Kidney epithelial cell (primary cell): ENCODE results near the gene AFAP1L1. TPM values are rescaled to one million over a fixed set of nuclear protein-coding genes. Genes with fewer than 3 reads are reported as not detected.

Experiments used
- DNase-seq: peaks from one replicate; pipeline ENCODE4 v3.0.0-alpha.2; 2010; ENCODE audit warnings: low read depth
- H3K27me3 ChIP-seq: 2 replicates; pipeline ENCODE4 v1.6.0; 2011; ENCODE audit warnings: low read length; ENCODE audit not compliant: control insufficient read depth, insufficient read depth
- H3K36me3 ChIP-seq: 2 replicates; pipeline ENCODE4 v1.5.1; 2011; ENCODE audit warnings: low read length; ENCODE audit not compliant: control insufficient read depth, insufficient read depth
- H3K4me3 ChIP-seq: 2 replicates; pipeline ENCODE4 v1.5.1; 2011; ENCODE audit warnings: low read depth, mild to moderate bottlenecking, control low read depth, low read length
- total RNA-seq: library from RNA; depleted of rRNA; stranded (reverse); fragments of >200 nt; gene quantifications from 2 replicates; pipeline ENCODE4 v1.2.3, GENCODE V29; 2015
- TF ChIP-seq, protein P1 (sequence below): IDR thresholded peaks from 2 replicates; pipeline ENCODE4 v1.5.1; 2011; ENCODE audit warnings: mild to moderate bottlenecking, moderate library complexity, low read length, control low read depth, inconsistent platforms; ENCODE audit not compliant: insufficient read depth, poor library complexity, severe bottlenecking

AFAP1L1 gene
- total RNA-seq, 1 donor from 2014 or later, result 15.3 TPM

DNA sequence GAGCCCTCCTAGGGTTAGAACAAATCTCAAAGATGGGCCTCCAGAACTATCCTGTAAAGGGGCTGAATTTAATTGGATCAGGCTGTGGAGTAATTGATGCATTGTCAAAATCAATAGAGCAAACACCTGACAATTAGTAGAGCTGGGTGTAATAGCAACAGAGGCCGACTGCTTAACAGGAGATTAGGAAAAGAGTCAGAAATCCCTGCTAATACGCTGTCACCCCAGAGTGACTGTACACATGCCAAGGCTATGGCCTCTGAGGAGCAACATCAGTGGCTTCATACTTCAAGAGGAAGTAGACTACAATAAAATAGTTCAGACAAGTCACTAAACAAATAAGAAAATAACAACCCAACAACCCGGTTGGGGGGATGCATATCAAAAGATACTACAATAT is 55.0 kb downstream of the AFAP1L1 start:
- Histone ChIP-seq H3K4me3 (no peak overlapping the region), H3K36me3 (no peaks in the 10 kb centered on the region), H3K27me3 (no peaks in the 10 kb centered on the region)
- DNase-seq, result no peak
- TF ChIP-seq, protein P1, sequence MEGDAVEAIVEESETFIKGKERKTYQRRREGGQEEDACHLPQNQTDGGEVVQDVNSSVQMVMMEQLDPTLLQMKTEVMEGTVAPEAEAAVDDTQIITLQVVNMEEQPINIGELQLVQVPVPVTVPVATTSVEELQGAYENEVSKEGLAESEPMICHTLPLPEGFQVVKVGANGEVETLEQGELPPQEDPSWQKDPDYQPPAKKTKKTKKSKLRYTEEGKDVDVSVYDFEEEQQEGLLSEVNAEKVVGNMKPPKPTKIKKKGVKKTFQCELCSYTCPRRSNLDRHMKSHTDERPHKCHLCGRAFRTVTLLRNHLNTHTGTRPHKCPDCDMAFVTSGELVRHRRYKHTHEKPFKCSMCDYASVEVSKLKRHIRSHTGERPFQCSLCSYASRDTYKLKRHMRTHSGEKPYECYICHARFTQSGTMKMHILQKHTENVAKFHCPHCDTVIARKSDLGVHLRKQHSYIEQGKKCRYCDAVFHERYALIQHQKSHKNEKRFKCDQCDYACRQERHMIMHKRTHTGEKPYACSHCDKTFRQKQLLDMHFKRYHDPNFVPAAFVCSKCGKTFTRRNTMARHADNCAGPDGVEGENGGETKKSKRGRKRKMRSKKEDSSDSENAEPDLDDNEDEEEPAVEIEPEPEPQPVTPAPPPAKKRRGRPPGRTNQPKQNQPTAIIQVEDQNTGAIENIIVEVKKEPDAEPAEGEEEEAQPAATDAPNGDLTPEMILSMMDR, result no peak

DNA sequence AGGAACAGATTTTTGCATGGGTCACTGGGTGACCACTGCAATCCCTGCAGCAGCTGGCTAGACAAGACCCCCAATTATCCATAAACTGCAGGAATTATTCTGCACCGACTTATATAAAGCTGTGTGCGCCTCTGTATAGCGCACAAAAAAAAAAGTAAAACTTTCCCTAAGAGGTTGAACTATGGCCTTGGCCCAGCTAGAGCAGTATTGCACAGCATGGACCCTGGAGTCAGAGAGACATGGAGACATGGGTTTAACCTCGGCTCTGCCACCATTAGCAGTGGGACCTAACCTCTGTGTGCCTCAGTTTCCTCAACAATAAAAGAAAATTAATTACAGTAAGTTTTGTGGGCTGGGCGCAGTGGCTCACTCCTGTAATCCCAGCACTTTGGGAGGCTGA is 56.5 kb downstream of the AFAP1L1 start:
- Histone ChIP-seq H3K36me3 (no peaks in the 10 kb centered on the region), H3K27me3 (no peaks in the 10 kb centered on the region), H3K4me3 (no peak overlapping the region)
- TF ChIP-seq, protein P1, result no peak
- DNase-seq, result no peak

DNA sequence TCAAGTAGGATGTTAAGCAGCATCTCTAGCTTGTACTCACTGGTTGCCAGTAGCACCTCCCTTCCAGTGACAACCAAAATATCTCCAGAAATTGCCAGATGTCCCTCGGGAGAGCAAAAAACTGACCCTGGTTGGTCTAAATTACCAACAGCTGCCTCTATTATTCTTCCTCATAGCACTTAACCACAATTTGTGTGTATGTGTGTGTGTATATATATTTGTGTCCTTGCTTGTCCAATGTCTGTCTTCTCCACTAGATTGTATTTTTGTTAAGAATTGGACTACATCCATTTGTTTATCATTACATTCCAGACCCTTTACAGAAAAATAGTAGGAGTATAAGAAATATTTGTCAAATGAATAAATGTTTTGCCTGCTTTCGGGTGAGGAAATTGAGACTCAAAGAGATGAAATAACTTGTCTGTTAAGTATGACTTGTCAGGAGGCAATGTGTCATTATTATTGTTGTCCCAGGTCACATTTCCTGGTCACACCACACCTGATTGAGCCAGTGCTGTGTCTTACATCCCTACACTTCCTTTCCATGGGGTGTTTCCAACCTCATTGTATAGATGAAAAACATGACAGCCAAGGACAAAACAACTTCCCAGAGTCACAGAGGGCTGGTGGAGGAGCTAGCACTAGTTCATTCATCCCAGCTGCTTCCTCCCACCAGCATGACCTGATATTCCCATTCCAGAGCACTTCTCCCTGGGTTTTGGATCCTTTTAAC is 62.2 kb downstream of the AFAP1L1 start:
- H3K27me3 ChIP-seq, result no peaks in the 10 kb centered on the region
- H3K4me3 ChIP-seq, result no peak overlapping the region
- TF ChIP-seq, protein P1, result no peak
- DNase-seq, result no peak
- H3K36me3 ChIP-seq, result no peaks in the 10 kb centered on the region

DNA sequence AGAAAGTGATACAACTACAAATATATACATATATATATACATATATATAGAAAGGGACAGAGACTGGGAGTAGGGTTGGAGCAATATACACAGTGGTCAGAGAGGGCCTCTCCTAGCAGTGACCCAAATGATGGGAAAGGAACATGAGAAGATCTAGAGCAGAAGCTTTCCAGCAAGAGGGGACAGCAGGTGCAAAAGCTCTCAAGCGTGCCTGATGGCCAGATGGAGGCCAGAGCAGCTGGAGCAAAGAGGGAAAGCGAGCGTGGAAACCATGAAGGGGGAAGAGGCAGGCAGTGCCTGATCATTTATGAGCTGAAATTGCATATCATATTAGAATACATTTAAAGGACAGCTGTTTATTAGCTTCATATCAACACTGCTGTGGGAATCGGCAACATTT is 66.1 kb downstream of the AFAP1L1 start:
- Histone ChIP-seq H3K36me3 (no peaks in the 10 kb centered on the region), H3K27me3 (no peaks in the 10 kb centered on the region), H3K4me3 (no peak overlapping the region)
- DNase-seq, result no peak
- TF ChIP-seq, protein P1, result no peak

DNA sequence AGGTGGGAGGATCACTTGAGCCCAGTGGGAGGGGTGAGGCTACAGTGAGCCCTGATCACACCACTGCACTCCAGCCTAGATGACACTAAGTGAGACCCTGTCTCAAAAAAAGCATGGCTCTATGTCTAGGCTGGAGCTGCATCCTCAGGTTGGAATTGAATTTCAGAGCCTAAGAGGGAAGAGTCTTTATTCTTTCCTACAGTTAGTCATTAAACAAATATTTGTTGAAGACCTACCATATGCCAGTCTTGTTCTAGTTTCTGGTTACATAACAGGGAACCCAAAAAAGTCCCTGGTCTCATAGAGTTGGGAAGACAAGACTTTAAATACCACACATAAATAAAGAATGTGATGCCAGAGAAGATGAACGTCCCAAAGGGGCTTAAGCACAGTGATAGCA is 66.7 kb downstream of the AFAP1L1 start:
- TF ChIP-seq, protein P1, result no peak
- Histone ChIP-seq H3K27me3 (no peaks in the 10 kb centered on the region), H3K36me3 (no peaks in the 10 kb centered on the region), H3K4me3 (no peak overlapping the region)
- DNase-seq, result no peak

DNA sequence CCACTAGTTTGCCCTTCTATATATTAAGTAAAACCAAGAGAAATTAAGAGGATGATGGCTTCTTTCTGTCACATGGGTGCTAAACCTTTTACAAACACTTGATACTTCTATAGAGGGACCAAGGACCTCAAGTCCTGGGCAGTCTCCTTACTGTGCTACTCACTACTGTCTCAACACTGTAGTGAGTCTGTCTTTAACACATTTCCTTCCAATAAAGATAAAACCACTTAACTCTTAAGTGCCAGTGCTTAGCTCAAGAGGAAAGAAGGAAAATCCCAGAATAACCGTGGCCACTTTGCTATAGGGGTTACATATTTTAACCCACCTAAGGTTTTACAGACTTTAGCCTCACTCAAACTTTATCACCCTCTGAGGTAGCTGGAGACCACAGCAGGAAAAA is 69.3 kb downstream of the AFAP1L1 start:
- Histone ChIP-seq H3K4me3 (no peak overlapping the region), H3K36me3 (no peaks in the 10 kb centered on the region), H3K27me3 (no peaks in the 10 kb centered on the region)
- TF ChIP-seq, protein P1, result no peak
- DNase-seq, result no peak
